ENCODE data around the gene RHBDL3.

The RHBDL3 gene

DNA sequence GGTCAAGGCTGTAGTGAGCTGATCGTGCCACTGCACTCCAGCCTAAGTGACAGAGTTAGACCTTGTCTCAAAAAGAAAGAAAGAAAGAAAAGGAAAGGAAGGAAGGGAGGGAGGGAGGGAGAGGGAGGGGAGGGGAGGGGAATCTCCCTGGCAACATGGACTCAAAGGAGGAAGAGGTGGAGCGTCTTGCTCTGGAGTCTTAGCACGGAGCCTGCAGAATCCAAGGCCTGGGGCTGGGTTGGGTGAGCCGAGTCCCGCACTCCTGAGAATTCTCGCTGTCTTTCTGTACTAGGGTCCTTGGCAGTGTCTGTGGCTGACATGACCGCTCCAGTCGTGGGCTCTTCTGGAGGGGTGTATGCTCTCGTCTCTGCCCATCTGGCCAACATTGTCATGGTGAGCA lies 39.4 kb downstream of the RHBDL3 start:
- H3K9me3 ChIP-seq (replicated peaks; ENCODE audit: insufficient read depth, low read length), result no peaks in the 10 kb centered on the region
- no peak for DNase-seq
- no peaks in the 10 kb centered on the region for H4K20me1 ChIP-seq (ENCODE audit: insufficient read depth, low read length)
- no peak overlapping the region for H3K9ac ChIP-seq (ENCODE audit: low read length)
- no peak overlapping the region for H3K4me3 ChIP-seq (ENCODE audit: low read length)
- H2AFZ ChIP-seq (ENCODE audit: low read length), result no peak overlapping the region
- no peaks in the 10 kb centered on the region for H3K79me2 ChIP-seq (ENCODE audit: low read length)
- no peaks in the 10 kb centered on the region for H3K36me3 ChIP-seq (replicated peaks; ENCODE audit: insufficient read depth, low read length)
- H3K27me3 ChIP-seq (replicated peaks; ENCODE audit: insufficient read depth, low read length), result no peaks in the 10 kb centered on the region
- no peak for TF ChIP-seq EZH2phosphoT487 (IDR thresholded peaks at IDR 0.05; ENCODE audit: low read length)
- no peak for TF ChIP-seq EZH2 (optimal IDR thresholded peaks at IDR 0.05; ENCODE audit: low read depth, low read length)
- TF ChIP-seq, protein P1, sequence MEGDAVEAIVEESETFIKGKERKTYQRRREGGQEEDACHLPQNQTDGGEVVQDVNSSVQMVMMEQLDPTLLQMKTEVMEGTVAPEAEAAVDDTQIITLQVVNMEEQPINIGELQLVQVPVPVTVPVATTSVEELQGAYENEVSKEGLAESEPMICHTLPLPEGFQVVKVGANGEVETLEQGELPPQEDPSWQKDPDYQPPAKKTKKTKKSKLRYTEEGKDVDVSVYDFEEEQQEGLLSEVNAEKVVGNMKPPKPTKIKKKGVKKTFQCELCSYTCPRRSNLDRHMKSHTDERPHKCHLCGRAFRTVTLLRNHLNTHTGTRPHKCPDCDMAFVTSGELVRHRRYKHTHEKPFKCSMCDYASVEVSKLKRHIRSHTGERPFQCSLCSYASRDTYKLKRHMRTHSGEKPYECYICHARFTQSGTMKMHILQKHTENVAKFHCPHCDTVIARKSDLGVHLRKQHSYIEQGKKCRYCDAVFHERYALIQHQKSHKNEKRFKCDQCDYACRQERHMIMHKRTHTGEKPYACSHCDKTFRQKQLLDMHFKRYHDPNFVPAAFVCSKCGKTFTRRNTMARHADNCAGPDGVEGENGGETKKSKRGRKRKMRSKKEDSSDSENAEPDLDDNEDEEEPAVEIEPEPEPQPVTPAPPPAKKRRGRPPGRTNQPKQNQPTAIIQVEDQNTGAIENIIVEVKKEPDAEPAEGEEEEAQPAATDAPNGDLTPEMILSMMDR (IDR thresholded peaks at IDR 0.05; ENCODE audit: low read length), result no peak
- no peaks in the 10 kb centered on the region for H3F3A ChIP-seq (ENCODE audit: insufficient read depth, low read length)
- H3K4me2 ChIP-seq (ENCODE audit: low read depth, low read length), result no peak overlapping the region
- H3K27ac ChIP-seq (ENCODE audit: low read length), result no peak overlapping the region
- H3K4me1 ChIP-seq (ENCODE audit: low read length), result no peaks in the 10 kb centered on the region
- H3K9me2 ChIP-seq (replicated peaks; ENCODE audit: insufficient read depth, low read length), result no peaks in the 10 kb centered on the region

DNA sequence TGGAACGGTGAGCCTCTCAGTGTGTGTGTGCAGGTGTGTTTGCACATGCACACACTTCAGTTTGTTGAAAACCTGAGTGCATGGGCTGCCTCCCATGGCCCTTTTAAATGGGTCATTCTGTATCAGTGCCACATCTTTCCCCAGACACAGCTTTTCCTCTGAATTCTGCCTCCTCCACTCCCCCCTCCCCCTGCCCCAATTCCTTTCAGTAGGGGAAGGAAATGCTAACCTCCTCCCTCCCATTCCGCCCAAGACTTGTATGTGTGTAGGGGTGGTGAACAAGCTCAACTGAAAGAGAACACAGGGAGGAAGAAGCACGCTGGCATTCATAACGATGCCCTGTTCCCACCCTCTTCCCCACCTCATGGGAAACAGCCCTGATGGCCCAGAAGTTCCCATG lies 42.0 kb downstream of the RHBDL3 start:
- no peak for TF ChIP-seq EZH2phosphoT487 (IDR thresholded peaks at IDR 0.05; ENCODE audit: low read length)
- TF ChIP-seq, protein P1 (IDR thresholded peaks at IDR 0.05; ENCODE audit: low read length), result no peak
- TF ChIP-seq EZH2 (optimal IDR thresholded peaks at IDR 0.05; ENCODE audit: low read depth, low read length), result no peak
- no peaks in the 10 kb centered on the region for H3K9me2 ChIP-seq (replicated peaks; ENCODE audit: insufficient read depth, low read length)
- no peak overlapping the region for H3K27ac ChIP-seq (ENCODE audit: low read length)
- H3K36me3 ChIP-seq (replicated peaks; ENCODE audit: insufficient read depth, low read length), result no peaks in the 10 kb centered on the region
- H3K4me2 ChIP-seq (ENCODE audit: low read depth, low read length), result no peak overlapping the region
- no peak overlapping the region for H3K4me3 ChIP-seq (ENCODE audit: low read length)
- no peak overlapping the region for H2AFZ ChIP-seq (ENCODE audit: low read length)
- no peaks in the 10 kb centered on the region for H3F3A ChIP-seq (ENCODE audit: insufficient read depth, low read length)
- H3K79me2 ChIP-seq (ENCODE audit: low read length), result no peaks in the 10 kb centered on the region
- no peaks in the 10 kb centered on the region for H3K27me3 ChIP-seq (replicated peaks; ENCODE audit: insufficient read depth, low read length)
- H3K9me3 ChIP-seq (replicated peaks; ENCODE audit: insufficient read depth, low read length), result no peaks in the 10 kb centered on the region
- H3K9ac ChIP-seq (ENCODE audit: low read length), result no peak overlapping the region
- DNase-seq, result no peak
- no peaks in the 10 kb centered on the region for H3K4me1 ChIP-seq (ENCODE audit: low read length)
- H4K20me1 ChIP-seq (ENCODE audit: insufficient read depth, low read length), result no peaks in the 10 kb centered on the region

DNA sequence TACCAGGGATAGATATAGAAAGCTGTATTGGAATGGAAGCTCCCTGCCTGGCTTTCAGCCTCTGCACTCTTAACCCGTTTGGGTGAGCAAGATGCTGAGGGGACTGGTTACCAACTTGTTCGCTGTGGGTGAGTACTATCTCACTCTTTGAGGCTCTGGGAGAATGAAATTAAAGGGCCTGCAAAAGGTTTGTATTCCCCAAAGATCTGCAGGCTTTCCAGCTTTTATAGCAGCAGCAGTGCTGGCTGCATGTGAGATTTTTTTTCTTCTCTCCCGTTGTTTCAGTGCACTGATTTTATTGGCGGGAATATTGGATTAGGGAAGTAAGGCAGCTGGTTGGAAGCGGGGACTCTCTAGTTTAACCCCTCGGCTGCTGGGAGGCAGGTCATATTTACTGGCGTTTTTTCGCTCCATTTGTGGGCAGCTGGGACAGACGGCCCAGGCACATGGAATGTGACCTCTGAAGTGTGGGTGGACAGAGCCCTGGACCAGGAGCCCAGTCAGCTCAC lies 45.5 kb downstream of the RHBDL3 start:
- no peak overlapping the region for H3K27ac ChIP-seq (ENCODE audit: low read length)
- H3K79me2 ChIP-seq (ENCODE audit: low read length), result no peaks in the 10 kb centered on the region
- no peak for DNase-seq
- H3K4me1 ChIP-seq (ENCODE audit: low read length), result 0 out of 2 replicates have a peak, but pooled peaks cover 4% of the 10 kb centered on the region
- no peaks in the 10 kb centered on the region for H4K20me1 ChIP-seq (ENCODE audit: insufficient read depth, low read length)
- no peak overlapping the region for H3K9ac ChIP-seq (ENCODE audit: low read length)
- H3K36me3 ChIP-seq (replicated peaks; ENCODE audit: insufficient read depth, low read length), result no peaks in the 10 kb centered on the region
- H3K4me2 ChIP-seq (ENCODE audit: low read depth, low read length), result no peak overlapping the region
- no peaks in the 10 kb centered on the region for H3K9me2 ChIP-seq (replicated peaks; ENCODE audit: insufficient read depth, low read length)
- no peak overlapping the region for H2AFZ ChIP-seq (ENCODE audit: low read length)
- H3K9me3 ChIP-seq (replicated peaks; ENCODE audit: insufficient read depth, low read length), result no peaks in the 10 kb centered on the region
- H3K27me3 ChIP-seq (replicated peaks; ENCODE audit: insufficient read depth, low read length), result no peaks in the 10 kb centered on the region
- TF ChIP-seq EZH2phosphoT487 (IDR thresholded peaks at IDR 0.05; ENCODE audit: low read length) (no peak), EZH2 (optimal IDR thresholded peaks at IDR 0.05; ENCODE audit: low read depth, low read length) (no peak)
- TF ChIP-seq, protein P1 (IDR thresholded peaks at IDR 0.05; ENCODE audit: low read length), result no peak
- H3F3A ChIP-seq (ENCODE audit: insufficient read depth, low read length), result no peaks in the 10 kb centered on the region
- no peak overlapping the region for H3K4me3 ChIP-seq (ENCODE audit: low read length)
